Neural progenitor cell (in vitro differentiated cells): ENCODE measurements around the gene PIGA. TPM values are rescaled to one million over a fixed set of nuclear protein-coding genes. Genes with fewer than 3 reads are reported as not detected.
A peak's percentile ranks its signal among the peaks of the same experiment; 100 is the strongest.

Experiments
- DNase-seq: peaks from one replicate; pipeline ENCODE4 v3.0.0-alpha.2; 2016; ENCODE audit warnings: low spot score
- H2AFZ ChIP-seq: fragments of 200-600 bp; sonication (generic); replicated peaks from 2 replicates; pipeline ENCODE4 v1.6.1; 2016; ENCODE audit warnings: antibody characterized with exemption
- H3F3A ChIP-seq: fragments of 200-600 bp; sonication (generic); 2 replicates; pipeline ENCODE4 v1.6.1; 2016; ENCODE audit warnings: antibody characterized with exemption, low read depth
- H3K27ac ChIP-seq: fragments of 200-600 bp; sonication (generic); 2 replicates; pipeline ENCODE4 v1.5.1; 2016; ENCODE audit warnings: mild to moderate bottlenecking
- H3K27me3 ChIP-seq: fragments of 200-600 bp; sonication (generic); 2 replicates; pipeline ENCODE4 v1.6.1; 2016; ENCODE audit warnings: mild to moderate bottlenecking, moderate library complexity
- H3K36me3 ChIP-seq: fragments of 200-600 bp; sonication (generic); 2 replicates; pipeline ENCODE4 v1.5.1; 2016
- H3K4me1 ChIP-seq: fragments of 200-600 bp; sonication (generic); 2 replicates; pipeline ENCODE4 v1.6.1; 2016; ENCODE audit warnings: mixed run types
- H3K4me2 ChIP-seq: fragments of 200-600 bp; sonication (generic); 2 replicates; pipeline ENCODE4 v1.6.1; 2016
- H3K4me3 ChIP-seq: fragments of 200-600 bp; sonication (generic); 2 replicates; pipeline ENCODE4 v1.5.1; 2016
- H3K79me2 ChIP-seq: fragments of 200-600 bp; sonication (generic); 2 replicates; pipeline ENCODE4 v1.6.1; 2016; ENCODE audit warnings: low read depth
- H3K9ac ChIP-seq: fragments of 200-600 bp; sonication (generic); 2 replicates; pipeline ENCODE4 v1.6.1; 2016
- H3K9me3 ChIP-seq: fragments of 200-600 bp; sonication (generic); 2 replicates; pipeline ENCODE4 v1.5.1; 2016; ENCODE audit warnings: low read depth
- H4K20me1 ChIP-seq: fragments of 200-600 bp; sonication (generic); 2 replicates; pipeline ENCODE4 v1.6.1; 2016; ENCODE audit warnings: low read depth
- H3K27ac Mint-ChIP-seq: 3 replicates; pipeline ENCODE4 v1.8.0; 2021; ENCODE audit warnings: mixed read lengths
- H3K27me3 Mint-ChIP-seq: 2 replicates; pipeline ENCODE4 v1.8.0; 2022; ENCODE audit warnings: low read depth, mild to moderate bottlenecking, inconsistent platforms, moderate library complexity, mixed read lengths; ENCODE audit not compliant: insufficient read depth
- H3K36me3 Mint-ChIP-seq: 3 replicates; pipeline ENCODE4 v1.8.0; 2021; ENCODE audit warnings: mixed read lengths
- H3K4me1 Mint-ChIP-seq: 3 replicates; pipeline ENCODE4 v1.8.0; 2021; ENCODE audit warnings: mixed read lengths
- H3K4me3 Mint-ChIP-seq: 3 replicates; pipeline ENCODE4 v1.8.0; 2021; ENCODE audit warnings: mild to moderate bottlenecking, moderate library complexity, mixed read lengths
- H3K9me3 Mint-ChIP-seq: 3 replicates; pipeline ENCODE4 v1.8.0; 2020; ENCODE audit warnings: mixed read lengths
- CTCF ChIP-seq: fragments of 200-600 bp; sonication (generic); IDR thresholded peaks from 2 replicates; pipeline ENCODE4 v1.5.1; 2017; ENCODE audit warnings: antibody characterized with exemption, mild to moderate bottlenecking
- EZH2 ChIP-seq: fragments of 200-600 bp; sonication (generic); IDR thresholded peaks from 2 replicates; pipeline ENCODE4 v1.6.1; 2017; ENCODE audit warnings: antibody characterized with exemption, mild to moderate bottlenecking, moderate library complexity
- EZH2phosphoT487 ChIP-seq: fragments of 200-600 bp; sonication (generic); IDR thresholded peaks from 2 replicates; pipeline ENCODE4 v1.6.1; 2017; ENCODE audit warnings: antibody characterized with exemption
- total RNA-seq: library from RNA; depleted of rRNA; stranded (reverse); fragments of >200 nt; gene quantifications from 2 replicates; pipeline ENCODE4 v1.2.3, GENCODE V29; 2015; ENCODE audit warnings: low replicate concordance

Gene PIGA
- total RNA-seq, 1 donor from 2014 or later, result 23.9 TPM

GRCh38 chrX:15350329-15350996 lies 15.1 kb upstream of the PIGA start:
- Histone ChIP-seq H3K4me2 (no peak overlapping the region), H3K9ac (no peak overlapping the region), H3K4me3 (no peak overlapping the region), H3K36me3 (no peaks in the 10 kb centered on the region), H4K20me1 (no peaks in the 10 kb centered on the region), H3K27me3 (peaks cover 24% of the 10 kb centered on the region), H2AFZ (peak overlapping the region; percentile 19), H3K9me3 (no peaks in the 10 kb centered on the region), H3K4me1 (peaks cover 7% of the 10 kb centered on the region), H3K27ac (no peak overlapping the region), H3K79me2 (no peaks in the 10 kb centered on the region), H3F3A (no peaks in the 10 kb centered on the region)
- Mint-ChIP-seq H3K27me3 (peaks cover 2% of the 10 kb centered on the region), H3K9me3 (peaks cover 2% of the 10 kb centered on the region), H3K36me3 (peaks cover 2% of the 10 kb centered on the region), H3K27ac (no peak overlapping the region), H3K4me3 (no peak overlapping the region), H3K4me1 (peaks cover 22% of the 10 kb centered on the region)
- TF ChIP-seq EZH2phosphoT487 (no peak), CTCF (no peak), EZH2 (no peak)
- DNase-seq, result peak; percentile 75

DNA sequence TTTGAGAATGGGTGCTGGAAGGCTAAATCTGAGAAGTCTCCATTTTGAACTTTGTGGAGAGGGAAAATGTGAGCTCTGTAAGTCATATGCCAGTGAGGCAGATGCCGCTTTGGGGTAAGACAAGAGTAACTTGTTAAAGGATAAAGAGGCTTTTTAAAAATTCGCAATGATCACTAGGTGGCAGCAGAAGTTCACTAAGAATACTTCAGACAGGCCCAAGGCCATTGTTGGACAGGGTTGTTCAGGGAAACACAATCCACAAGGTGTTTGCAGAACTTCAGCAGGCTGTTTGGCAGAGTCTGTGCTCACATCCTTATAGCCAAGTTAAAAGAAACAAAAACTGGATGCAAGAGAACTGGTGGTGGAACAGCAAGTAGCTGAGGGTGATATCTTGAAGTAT lies 13.7 kb upstream of the PIGA start:
- no peak overlapping the region for H3K4me3 ChIP-seq
- peak; percentile 85 for DNase-seq
- Mint-ChIP-seq H3K4me3 (no peak overlapping the region), H3K9me3 (no peaks in the 10 kb centered on the region), H3K27me3 (peaks cover 4% of the 10 kb centered on the region), H3K27ac (no peak overlapping the region), H3K4me1 (peaks cover 27% of the 10 kb centered on the region), H3K36me3 (no peaks in the 10 kb centered on the region)
- no peak overlapping the region for H2AFZ ChIP-seq
- H3K9me3 ChIP-seq, result no peaks in the 10 kb centered on the region
- TF ChIP-seq CTCF, result peak; percentile 79
- no peak for TF ChIP-seq EZH2phosphoT487
- H3K4me2 ChIP-seq, result no peak overlapping the region
- H3K9ac ChIP-seq, result no peak overlapping the region
- no peaks in the 10 kb centered on the region for H3K36me3 ChIP-seq
- H3K4me1 ChIP-seq, result peaks cover 7% of the 10 kb centered on the region
- H3K79me2 ChIP-seq, result no peaks in the 10 kb centered on the region
- peaks cover 31% of the 10 kb centered on the region for H3K27me3 ChIP-seq
- no peaks in the 10 kb centered on the region for H3F3A ChIP-seq
- H3K27ac ChIP-seq, result no peak overlapping the region
- no peaks in the 10 kb centered on the region for H4K20me1 ChIP-seq

GRCh38 chrX:15345976-15346375 lies 10.7 kb upstream of the PIGA start:
- H4K20me1 ChIP-seq, result no peaks in the 10 kb centered on the region
- H3K4me1 Mint-ChIP-seq, result peaks cover 45% of the 10 kb centered on the region
- no peaks in the 10 kb centered on the region for H3K36me3 ChIP-seq
- peaks cover 4% of the 10 kb centered on the region for H3K27me3 Mint-ChIP-seq
- H3K27me3 ChIP-seq, result peaks cover 51% of the 10 kb centered on the region
- H3F3A ChIP-seq, result no peaks in the 10 kb centered on the region
- H3K27ac Mint-ChIP-seq, result no peak overlapping the region
- H3K4me3 Mint-ChIP-seq, result no peak overlapping the region
- H3K9me3 Mint-ChIP-seq, result no peaks in the 10 kb centered on the region
- no peaks in the 10 kb centered on the region for H3K9me3 ChIP-seq
- DNase-seq, result no peak
- no peak overlapping the region for H3K27ac ChIP-seq
- H3K36me3 Mint-ChIP-seq, result no peaks in the 10 kb centered on the region
- H3K4me3 ChIP-seq, result no peak overlapping the region
- no peak overlapping the region for H3K9ac ChIP-seq
- H3K79me2 ChIP-seq, result no peaks in the 10 kb centered on the region
- H2AFZ ChIP-seq, result no peak overlapping the region
- TF ChIP-seq CTCF, result no peak
- no peak for TF ChIP-seq EZH2phosphoT487
- no peak for TF ChIP-seq EZH2
- H3K4me2 ChIP-seq, result no peak overlapping the region
- peaks cover 12% of the 10 kb centered on the region for H3K4me1 ChIP-seq
